Lower lobe of right lung (tissue), 2 donors: ENCODE data around the gene CRYGN. TPM values are rescaled to one million over a fixed set of nuclear protein-coding genes. Genes with fewer than 3 reads are reported as not detected.

Experiments
- ATAC-seq, 2 donors: fragments of 200-7000 bp; cut with Tn5 transposase; one replicate each; pipeline ENCODE4 v1.9.1; 2020 to 2022; ENCODE audit warnings: mild to moderate bottlenecking in 2 of 2, moderate library complexity in 2 of 2
- DNase-seq: peaks from one replicate; pipeline ENCODE4 v3.0.0-alpha.2; 2020
- H3K27ac ChIP-seq: fragments of 200-600 bp; one replicate; pipeline ENCODE4 v1.8.0; 2022
- H3K27me3 ChIP-seq: fragments of 200-600 bp; one replicate; pipeline ENCODE4 v1.8.0; 2022; ENCODE audit warnings: low read depth
- H3K36me3 ChIP-seq: fragments of 200-600 bp; one replicate; pipeline ENCODE4 v1.8.0; 2022; ENCODE audit warnings: mild to moderate bottlenecking
- H3K4me1 ChIP-seq: fragments of 200-600 bp; one replicate; pipeline ENCODE4 v1.8.0; 2022
- H3K4me3 ChIP-seq: fragments of 200-600 bp; one replicate; pipeline ENCODE4 v1.8.0; 2022; ENCODE audit warnings: mild to moderate bottlenecking
- H3K9me3 ChIP-seq: fragments of 200-600 bp; one replicate; pipeline ENCODE4 v1.8.0; 2022
- intact Hi-C: fragments of 100-400 bp; cut with DNase I; formaldehyde crosslinking; loops from one replicate; pipeline ENCODE4 v1.11.0; 2022
- total RNA-seq: library from RNA; stranded (reverse); fragmentation: NEBNext Ultra II Directional; extraction: Animal tissue kit (Norgen Biotek cat#: 25700); gene quantifications from one replicate; pipeline ENCODE4 v1.2.1, GENCODE V29; 2021
- TF ChIP-seq, protein P1 (sequence below): fragments of 200-600 bp; IDR thresholded peaks from one replicate; pipeline ENCODE4 v1.8.0; 2022; ENCODE audit warnings: antibody characterized with exemption, mild to moderate bottlenecking
- donor health status: DM: no; HTN: yes; CAD: no; lungs with severe emphysema.

CRYGN gene
- total RNA-seq, 1 donor from 2014 or later, result not detected

DNA sequence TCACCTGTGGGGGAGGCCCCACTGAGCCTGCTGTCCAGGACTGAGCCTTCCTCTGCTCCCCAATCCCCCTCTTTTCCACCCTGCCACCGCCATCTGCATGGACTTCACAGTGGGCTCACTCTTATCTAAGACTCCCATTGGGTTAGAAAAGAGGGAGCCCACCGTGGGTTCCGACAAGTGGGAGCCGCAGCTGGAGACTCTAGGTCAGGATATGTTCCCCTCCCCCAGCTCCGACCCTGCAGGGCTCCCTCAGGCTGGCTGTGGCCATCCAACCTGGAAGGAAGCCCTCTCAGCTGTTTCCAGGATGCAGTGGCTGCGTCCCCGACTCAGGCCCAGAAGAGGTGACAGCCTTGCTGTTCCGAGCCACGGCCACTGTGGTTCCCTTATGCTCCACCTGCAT lies 34.9 kb downstream of the CRYGN start:
- DNase-seq (no peak), ATAC-seq (no peak)
- peaks cover 36% of the 10 kb centered on the region for H3K4me1 ChIP-seq
- no peak overlapping the region for H3K4me3 ChIP-seq
- no peaks in the 10 kb centered on the region for H3K9me3 ChIP-seq
- TF ChIP-seq, protein P1, sequence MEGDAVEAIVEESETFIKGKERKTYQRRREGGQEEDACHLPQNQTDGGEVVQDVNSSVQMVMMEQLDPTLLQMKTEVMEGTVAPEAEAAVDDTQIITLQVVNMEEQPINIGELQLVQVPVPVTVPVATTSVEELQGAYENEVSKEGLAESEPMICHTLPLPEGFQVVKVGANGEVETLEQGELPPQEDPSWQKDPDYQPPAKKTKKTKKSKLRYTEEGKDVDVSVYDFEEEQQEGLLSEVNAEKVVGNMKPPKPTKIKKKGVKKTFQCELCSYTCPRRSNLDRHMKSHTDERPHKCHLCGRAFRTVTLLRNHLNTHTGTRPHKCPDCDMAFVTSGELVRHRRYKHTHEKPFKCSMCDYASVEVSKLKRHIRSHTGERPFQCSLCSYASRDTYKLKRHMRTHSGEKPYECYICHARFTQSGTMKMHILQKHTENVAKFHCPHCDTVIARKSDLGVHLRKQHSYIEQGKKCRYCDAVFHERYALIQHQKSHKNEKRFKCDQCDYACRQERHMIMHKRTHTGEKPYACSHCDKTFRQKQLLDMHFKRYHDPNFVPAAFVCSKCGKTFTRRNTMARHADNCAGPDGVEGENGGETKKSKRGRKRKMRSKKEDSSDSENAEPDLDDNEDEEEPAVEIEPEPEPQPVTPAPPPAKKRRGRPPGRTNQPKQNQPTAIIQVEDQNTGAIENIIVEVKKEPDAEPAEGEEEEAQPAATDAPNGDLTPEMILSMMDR, result no peak
- intact Hi-C loops, result no loop called here
- peaks cover 28% of the 10 kb centered on the region for H3K27me3 ChIP-seq
- H3K36me3 ChIP-seq, result no peaks in the 10 kb centered on the region
- H3K27ac ChIP-seq, result no peak overlapping the region

DNA sequence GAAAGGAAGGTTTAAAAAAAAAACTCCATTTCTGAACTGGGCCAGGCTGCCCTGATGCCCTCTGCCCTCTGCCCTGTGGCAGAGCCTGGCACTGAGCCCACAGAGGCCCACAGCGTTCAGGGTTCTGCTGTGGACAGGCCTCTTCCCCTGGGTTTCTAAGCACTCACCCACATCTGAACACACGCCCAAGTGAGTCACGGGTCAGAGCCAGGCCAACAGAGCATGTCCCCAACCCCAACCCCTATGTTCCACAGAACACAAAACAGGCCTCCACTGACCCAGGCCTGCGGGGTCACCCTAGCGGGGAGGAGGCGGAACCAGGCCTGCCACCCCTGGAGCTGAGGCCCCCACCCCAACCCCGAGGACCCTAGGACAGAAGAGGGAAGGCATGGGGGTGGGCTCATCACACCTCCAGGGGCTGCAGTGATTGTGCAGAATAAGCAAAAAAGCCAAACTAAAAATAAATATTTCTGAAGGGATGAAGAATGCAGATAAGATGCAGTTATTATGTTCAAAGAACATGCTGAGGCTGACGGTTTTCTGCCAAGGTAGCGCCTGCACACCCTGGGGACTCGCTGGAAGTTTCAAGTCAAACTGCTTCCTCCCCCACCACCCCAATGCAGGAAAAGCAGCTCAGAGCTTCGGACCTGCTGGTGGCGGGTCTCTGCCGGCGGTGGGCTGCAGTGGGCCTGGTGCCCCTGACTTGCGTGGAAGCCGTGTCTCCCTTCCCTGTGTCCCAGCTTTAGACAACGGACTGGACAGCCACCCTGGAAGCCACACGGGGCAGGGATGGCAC lies 35.5 kb downstream of the CRYGN start:
- intact Hi-C loops, result no loop called here
- Histone ChIP-seq H3K27me3 (peaks cover 22% of the 10 kb centered on the region), H3K27ac (no peak overlapping the region), H3K36me3 (no peaks in the 10 kb centered on the region), H3K4me3 (no peak overlapping the region), H3K9me3 (no peaks in the 10 kb centered on the region), H3K4me1 (peaks cover 30% of the 10 kb centered on the region)
- TF ChIP-seq, protein P1, result no peak
- peak; percentile 81 to 83 for ATAC-seq
- DNase-seq, result peak; percentile 81

DNA sequence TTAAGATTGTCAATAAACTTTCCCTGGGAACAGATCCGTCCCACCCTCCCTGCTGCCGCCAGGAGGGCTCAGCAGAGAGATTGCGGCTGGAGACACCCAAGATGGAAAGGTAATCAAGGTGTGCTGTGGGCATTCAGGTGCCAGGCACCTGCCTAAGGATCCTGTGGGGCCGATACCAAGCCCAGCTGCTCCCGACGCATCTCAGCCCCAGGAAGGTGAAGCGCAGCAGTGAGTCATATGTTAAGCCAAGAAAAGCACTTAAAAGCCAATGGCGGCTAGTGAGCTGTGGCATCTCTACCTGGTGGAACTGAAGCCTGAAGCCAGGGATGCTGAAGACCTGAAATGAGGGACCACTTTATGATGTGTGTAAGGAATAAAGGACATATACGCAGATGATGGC lies 36.2 kb downstream of the CRYGN start:
- H3K4me1 ChIP-seq, result peaks cover 23% of the 10 kb centered on the region
- no peak for DNase-seq
- H3K4me3 ChIP-seq, result no peak overlapping the region
- H3K27ac ChIP-seq, result no peak overlapping the region
- intact Hi-C loops, result no loop called here
- H3K9me3 ChIP-seq, result no peaks in the 10 kb centered on the region
- H3K36me3 ChIP-seq, result no peaks in the 10 kb centered on the region
- ATAC-seq, result no peak
- TF ChIP-seq, protein P1, result no peak
- peaks cover 15% of the 10 kb centered on the region for H3K27me3 ChIP-seq

DNA sequence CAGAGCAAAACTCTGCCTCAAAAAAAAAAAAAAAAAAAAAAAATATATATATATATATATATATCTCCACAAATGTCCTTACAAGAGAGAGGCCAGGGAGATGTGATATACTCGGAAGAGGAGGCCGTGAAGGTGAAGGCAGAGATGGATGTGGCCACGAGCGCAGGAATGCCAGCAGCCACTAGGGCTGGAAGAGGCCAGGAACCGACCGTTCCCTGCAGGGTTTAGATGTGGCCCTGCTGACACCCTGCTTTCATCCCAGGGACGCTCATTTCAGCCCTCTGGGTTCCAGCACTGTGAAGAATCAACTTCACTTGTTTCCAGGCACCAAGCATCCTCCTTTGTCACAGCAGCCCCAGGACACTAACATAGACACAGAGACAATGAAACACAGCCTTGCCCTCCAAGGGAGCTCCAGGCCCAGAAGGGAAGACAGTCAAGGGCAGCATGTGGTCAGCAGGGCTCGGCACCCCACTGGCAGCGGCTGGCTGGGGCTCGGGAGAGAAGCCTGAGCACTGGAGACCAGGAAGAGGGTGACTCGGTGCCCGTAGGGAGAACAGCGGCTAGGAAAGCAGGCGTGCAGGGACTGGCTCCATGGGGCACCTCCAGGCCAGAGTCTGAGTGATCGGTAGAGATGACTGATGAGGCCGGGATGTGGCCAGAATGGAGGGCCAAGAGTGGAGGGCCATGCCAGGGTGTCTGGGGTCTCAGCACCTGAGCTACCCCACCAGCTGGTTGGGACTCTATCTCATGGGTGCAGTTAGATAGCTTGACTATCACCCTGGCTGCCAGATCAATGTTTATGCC lies 37.7 kb downstream of the CRYGN start:
- Histone ChIP-seq H3K27me3 (peaks cover 4% of the 10 kb centered on the region), H3K36me3 (no peaks in the 10 kb centered on the region), H3K27ac (no peak overlapping the region), H3K9me3 (no peaks in the 10 kb centered on the region), H3K4me3 (no peak overlapping the region), H3K4me1 (peaks cover 18% of the 10 kb centered on the region)
- no peak for DNase-seq
- TF ChIP-seq, protein P1, result no peak
- intact Hi-C loops, result no loop called here
- ATAC-seq, result no peak

DNA sequence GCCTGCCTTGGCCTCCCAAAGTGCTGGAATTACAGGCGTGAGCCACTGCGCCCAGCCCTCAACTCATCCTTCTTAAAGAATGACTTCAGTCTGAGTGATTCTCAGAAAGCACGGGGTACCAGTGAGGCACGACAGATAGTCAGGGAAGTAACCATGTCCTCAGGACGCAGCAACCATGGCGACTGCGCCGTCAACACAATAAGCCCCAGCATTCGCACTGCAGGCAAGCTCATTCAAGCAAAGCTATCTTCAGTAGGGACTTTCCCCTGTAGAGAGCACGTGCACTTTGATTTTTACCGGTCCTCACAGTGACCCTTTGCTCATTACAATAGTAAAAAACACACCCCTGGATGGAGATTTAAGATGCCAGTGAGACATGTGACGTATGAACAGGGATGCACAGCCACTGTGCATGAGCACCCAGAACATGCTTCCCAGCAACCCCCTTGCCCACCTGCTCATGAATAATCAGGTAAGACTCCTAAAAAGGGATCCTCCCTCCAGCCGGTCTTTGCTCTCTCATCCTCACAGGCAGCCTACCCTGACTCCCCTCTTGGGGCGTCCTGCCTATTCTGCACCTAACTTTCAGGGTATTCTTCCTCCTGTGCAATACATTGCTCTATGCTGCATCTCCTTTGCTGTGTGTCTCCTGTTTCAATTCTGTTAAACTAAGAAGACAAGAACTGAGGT lies 39.2 kb downstream of the CRYGN start:
- ATAC-seq, result no peak
- TF ChIP-seq, protein P1, result no peak
- Histone ChIP-seq H3K4me1 (peaks cover 18% of the 10 kb centered on the region), H3K9me3 (no peaks in the 10 kb centered on the region), H3K4me3 (no peak overlapping the region), H3K27me3 (peaks cover 4% of the 10 kb centered on the region), H3K27ac (no peak overlapping the region), H3K36me3 (no peaks in the 10 kb centered on the region)
- intact Hi-C loops, result no loop called here
- DNase-seq, result peak; percentile 28
